NCI-H748 (cell line): ENCODE results near the gene ADAM23.

Source experiments
- DNase-seq: peaks from one replicate; lab custom pipeline; 2025; ENCODE audit not compliant: unreplicated experiment; lab: John Stamatoyannopoulos, UW

ADAM23 gene

DNA sequence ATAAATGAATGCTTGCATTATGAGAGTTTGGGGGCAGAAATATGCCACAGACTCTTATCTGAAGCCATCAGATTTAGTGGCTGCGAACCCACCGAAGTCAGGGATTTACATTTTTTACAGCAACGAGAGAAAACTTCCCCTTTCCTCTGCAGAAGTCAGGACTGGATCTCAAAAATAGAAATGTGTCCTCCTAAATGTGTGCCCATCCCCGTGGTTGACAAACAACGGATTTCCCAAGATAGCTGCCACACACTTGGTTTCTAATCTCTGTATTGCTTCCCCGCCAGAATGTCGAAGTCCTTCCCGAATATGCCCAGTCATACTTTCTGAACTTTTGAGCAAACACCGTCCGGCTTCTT, 879 bp upstream of the ADAM23 start:
- DNase-seq = no peak

- peak; percentile 79 for DNase-seq
Observed at GRCh38 chr2:206443735-206444527, 599 bp downstream of the ADAM23 start.

DNA sequence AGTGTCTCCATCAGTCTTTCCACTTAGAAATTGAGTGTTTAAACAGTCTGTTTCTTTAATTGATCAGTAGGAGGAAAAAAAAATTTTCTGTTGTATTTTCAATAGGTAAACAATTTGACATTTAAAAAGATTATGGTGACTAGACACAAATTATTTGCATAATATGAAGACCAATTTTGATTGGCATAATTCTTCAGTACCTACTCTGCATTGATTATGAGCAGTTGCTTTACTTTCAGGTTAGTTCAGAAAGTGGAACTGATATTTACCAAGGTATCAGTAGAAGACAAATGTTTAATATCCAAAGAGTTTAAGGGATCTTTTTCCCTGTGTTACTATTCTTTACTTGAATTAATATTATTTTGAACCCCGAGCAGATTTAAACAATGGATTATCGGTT, 2.6 kb downstream of the ADAM23 start:
- DNase-seq = no peak

GRCh38 chr2:206452242-206452641, 8.9 kb downstream of the ADAM23 start:
- no peak for DNase-seq

DNA sequence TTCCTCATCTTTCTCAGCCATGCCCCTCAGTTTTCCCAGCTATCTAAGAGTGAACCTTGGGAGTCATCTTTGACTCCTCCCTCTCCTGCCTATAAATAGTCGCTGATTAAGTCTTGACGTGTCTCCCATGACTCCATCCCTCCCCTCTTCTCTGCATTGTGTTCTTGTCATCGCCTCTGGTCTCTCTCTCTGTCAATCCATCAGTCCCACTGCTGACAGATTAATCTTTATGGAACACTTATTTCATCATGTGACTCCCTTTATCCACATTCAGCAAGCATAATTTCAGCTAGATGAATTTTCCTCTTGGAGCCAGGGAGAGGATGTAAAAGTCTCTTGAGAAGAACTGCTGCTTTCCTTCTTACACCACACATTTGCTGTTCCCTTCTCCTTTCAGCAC, 9.4 kb downstream of the ADAM23 start:
- no peak for DNase-seq

DNA sequence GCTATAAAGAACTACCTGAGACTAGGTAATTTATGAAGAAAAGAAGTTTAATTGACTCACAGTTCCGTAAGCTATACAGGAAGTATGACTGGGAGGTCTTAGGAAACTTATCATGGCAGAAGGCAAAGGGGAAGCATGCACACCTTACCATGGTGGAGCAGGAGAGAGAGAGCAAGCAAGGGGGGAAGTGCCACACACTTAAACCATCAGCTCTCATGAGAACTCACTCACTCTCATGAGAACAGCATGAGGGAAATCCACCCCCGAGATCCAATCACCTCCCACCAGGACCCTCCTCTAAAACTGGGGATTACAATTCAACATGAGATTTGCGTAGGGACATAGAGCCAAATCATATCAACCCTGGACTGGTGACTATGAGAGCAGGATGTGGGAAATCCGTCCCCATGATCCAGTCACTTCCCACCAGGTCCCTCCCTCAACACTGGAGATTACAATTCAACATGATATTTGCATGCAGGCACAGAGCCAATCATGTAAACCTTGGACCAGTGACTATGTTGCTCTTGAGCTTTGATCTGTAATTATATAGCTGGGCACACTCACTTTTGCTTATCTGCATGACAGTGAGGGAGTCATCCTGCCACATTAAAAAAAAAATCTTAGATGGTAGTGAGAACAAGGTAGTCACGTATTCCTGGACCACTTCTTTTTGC, 12.9 kb downstream of the ADAM23 start:
- DNase-seq = peak; percentile 11

DNA sequence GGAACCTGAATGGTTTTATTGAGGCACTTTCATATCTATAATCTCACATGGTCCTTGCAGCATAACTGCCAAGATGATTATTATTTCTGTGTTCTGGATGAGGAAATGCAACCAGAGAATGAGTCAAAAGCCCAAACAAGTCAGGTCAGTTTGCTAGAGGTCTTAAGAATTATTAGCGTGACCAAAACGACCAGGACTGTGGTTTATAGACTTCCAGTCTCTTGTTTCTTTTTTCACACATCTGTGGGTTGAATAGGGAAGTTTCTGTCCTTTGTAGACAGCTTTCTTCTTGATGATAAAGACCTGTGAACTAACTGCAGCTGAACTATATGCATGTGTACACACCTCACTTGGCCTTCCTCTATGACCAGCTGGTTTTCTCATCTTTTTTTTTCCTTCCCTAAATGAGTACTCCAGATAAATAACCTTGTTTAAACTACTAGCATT, 13.9 kb downstream of the ADAM23 start:
- no peak for DNase-seq

DNA sequence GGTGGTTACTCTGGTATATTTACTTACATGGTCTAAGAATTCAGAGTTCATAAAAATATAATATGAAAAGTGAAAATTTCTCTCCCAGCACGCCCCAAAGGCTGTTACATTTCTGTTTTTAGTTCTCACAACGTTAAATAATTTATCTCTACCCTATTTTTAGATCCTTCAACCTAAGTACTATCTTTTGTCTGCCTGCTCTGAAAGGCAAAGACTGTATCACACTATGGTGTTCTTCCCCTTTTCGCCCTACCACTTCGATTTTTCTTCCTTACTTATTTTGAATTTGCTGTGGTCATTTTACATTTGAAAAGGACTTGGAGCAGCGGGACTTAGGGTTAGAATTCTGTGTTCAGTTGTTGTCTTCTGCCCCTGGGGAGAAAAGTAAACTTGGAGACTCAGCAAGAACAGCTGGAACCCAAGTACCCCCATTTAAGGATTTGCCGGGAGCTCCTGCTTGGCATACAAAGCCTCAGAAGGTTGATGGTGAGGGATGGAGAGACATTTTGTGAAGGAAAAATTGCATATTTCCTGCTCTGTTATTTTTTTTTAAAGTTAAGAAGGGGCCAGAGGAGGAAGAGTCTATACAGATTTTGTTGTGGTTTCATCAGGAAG, 19.0 kb downstream of the ADAM23 start:
- no peak for DNase-seq

DNA sequence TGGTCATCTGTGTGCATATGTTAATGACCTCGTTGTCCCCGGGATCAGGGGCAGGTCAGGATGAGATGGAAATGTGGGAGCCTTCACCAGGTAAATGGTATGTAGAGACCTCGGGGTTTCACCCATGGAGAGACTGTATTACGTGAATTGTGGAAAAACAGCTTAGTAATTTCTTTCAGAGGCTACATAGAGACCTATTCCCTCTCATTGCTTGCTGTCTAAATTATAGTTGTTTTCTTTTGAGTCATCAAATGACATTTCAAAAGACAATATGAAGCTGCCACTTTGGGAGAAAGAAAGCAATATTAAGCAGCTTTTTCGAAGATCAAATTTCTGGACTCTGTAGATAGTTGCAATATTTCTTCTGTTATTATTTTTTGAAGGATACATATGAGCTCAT, 20.4 kb downstream of the ADAM23 start:
- DNase-seq = no peak

DNA sequence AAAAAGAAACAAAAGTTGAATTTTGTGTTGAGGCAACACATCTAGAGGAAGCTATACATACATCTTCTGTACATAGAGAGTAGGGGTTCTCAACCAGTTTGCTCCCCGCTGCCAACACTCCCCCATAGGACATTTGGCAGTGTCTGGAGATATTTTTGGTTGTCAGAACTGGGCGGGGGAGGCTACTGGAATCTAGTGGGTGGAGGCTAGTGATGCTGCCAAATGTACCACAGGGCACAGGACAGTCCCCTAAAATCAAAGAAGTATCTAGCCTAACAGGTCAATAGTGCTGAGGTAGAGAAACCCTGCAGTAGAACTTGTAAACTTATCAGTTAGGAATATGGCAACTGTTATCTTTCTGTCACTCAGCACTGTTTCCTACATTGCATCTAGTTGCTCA, 21.3 kb downstream of the ADAM23 start:
- no peak for DNase-seq

DNA sequence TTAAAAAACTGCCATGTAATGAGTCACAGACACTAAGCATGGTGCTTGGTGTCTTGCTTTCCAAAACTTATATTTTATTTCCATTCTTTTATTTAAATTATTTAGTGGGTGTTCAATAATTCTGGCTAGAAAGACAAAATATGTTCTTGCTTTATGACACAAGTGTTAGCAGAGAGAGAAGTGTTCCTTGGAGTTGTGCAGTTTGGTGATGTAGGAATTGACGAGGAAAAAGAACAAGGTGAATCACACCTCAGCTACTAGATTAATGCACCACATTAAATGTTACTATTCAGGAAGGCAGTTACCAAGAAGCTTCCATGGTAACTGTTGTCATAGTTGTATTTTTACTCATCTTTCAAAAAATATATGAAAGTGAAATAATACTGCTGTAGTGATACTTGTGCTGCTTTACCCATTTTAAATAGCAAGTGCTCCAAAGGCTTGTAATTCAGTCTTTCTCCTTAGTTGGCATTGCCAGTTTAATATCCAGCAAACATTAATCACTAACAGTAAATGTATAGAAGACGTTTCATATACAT, 28.3 kb downstream of the ADAM23 start:
- no peak for DNase-seq

DNA sequence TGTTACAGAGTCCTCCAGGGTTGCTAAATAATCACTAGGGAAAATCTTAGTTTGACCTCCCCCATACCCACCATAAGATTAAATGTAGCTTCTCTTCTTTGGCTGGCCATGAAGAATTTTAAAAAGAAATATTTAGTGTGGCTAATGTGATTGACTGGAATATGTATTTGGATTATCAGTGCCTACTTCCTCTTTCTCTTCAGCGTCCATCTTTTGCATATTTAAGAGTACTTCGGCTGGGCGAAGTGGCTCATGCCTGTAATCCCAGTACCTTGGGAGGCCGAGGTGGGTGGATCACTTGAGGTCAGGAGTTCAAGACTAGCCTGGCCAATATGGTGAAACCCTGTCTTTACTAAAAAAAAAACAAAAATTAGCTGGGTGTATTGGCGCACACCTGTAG, 28.8 kb downstream of the ADAM23 start:
- DNase-seq = no peak

GRCh38 chr2:206474099-206474498, 30.8 kb downstream of the ADAM23 start:
- no peak for DNase-seq

- DNase-seq = peak; percentile 62
Observed at GRCh38 chr2:206477296-206477695, 34.0 kb downstream of the ADAM23 start.

DNA sequence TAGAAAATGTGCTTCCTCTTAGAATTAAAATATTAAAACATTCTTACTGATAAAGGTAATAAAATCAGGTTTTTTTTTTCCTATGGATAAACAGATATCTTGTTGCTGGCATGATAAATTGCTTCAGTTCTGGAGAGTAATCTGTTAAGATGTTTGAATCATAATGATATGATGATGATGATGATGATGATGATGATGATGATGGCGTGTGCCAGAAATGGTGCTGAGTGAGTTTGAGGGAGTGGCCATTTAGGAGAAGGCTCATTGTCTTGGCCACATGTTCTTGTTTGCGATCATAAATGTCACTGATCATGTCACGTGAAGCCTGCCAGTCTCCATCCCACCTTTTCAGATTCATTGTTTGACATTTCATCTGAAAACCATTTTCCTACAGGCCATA, 35.0 kb downstream of the ADAM23 start:
- DNase-seq = no peak

GRCh38 chr2:206480161-206480560, 36.8 kb downstream of the ADAM23 start:
- no peak for DNase-seq

- no peak for DNase-seq
Observed at GRCh38 chr2:206480620-206481019, 37.3 kb downstream of the ADAM23 start.

GRCh38 chr2:206481056-206481455, 37.7 kb downstream of the ADAM23 start:
- DNase-seq = no peak

- DNase-seq = no peak
Observed at GRCh38 chr2:206482123-206482522, 38.8 kb downstream of the ADAM23 start.

DNA sequence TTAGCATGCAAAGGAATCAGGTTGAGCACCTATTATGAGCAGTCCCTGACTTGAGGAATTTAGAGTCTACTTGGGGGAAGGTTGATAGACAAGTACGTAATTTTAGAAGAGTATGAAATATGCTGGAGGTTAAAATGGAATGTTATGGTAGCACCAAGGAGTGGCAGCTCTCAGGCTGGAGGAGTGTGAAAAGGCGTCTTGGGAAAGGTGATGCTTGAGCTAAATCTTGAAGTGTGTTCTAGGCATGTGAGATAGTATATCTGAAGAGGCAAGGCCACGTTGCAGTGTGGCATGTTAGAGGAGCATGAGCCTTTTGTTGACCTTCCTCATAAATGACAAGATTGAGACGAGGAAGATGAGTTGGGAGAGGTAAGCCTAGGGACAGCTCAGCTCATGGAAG, 39.3 kb downstream of the ADAM23 start:
- DNase-seq = no peak

DNA sequence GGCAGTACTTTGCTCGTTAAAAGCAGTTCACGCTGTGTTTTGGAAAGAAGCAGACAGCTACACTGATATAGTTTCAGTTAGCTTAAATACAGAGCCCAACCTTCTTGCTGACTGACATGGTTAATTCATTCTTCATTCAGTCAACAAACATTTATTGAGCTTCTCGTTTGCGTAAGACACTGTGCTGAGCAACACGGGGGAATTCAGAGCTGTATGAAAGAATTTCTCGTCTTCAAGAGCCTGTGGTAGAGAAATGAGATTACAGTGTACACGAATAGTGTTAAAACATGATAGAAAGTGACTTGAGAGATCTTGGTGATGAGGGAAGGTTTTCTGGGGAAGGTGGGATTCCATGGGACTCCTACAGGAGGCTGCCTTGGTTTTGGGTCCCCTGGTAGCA, 44.7 kb downstream of the ADAM23 start:
- DNase-seq = no peak

- no peak for DNase-seq
Observed at GRCh38 chr2:206488623-206489022, 45.3 kb downstream of the ADAM23 start.
